ENCODE results near the gene DYSF.

- TF ChIP-seq CTCF (IDR thresholded peaks at IDR 0.05; ENCODE audit: extremely low read depth in 1 of 2, insufficient read depth in 1 of 2, low read depth in 1 of 2, low read length in 2 of 2) = peak in 1 of 2 donors; percentile 33
- TF ChIP-seq POLR2AphosphoS5 (IDR thresholded peaks at IDR 0.05; ENCODE audit: insufficient read depth, low read depth, low read length) = no peak
- no peak for TF ChIP-seq EZH2 (IDR thresholded peaks at IDR 0.05; ENCODE audit: borderline replicate concordance, low read depth, low read length, severe bottlenecking)
- no peak for TF ChIP-seq FOS (IDR thresholded peaks at IDR 0.05; ENCODE audit: borderline replicate concordance, insufficient read depth, low read length)
- no peak for TF ChIP-seq POLR2A (IDR thresholded peaks at IDR 0.05; ENCODE audit: low read depth, low read length)
- TF ChIP-seq GATA2 (IDR thresholded peaks at IDR 0.05; ENCODE audit: insufficient read depth, insufficient read length, low read depth, low read length) = no peak
- no peak for TF ChIP-seq MAX (IDR thresholded peaks at IDR 0.05; ENCODE audit: insufficient read depth, insufficient read length)
- no peak for TF ChIP-seq JUN (IDR thresholded peaks at IDR 0.05; ENCODE audit: borderline replicate concordance, insufficient read depth, insufficient read length, low read depth)
Observed at GRCh38 chr2:71603851-71604725, 150.7 kb downstream of the DYSF start.

All from endothelial cell of umbilical vein (primary cell).